GM12891 (cell line): ENCODE results near the gene AMFR.

ENCODE experiments used
- PAX5 ChIP-seq: IDR thresholded peaks from 2 replicates; pipeline ENCODE4 v1.6.1; 2011; ENCODE audit warnings: low read length, moderate library complexity, mild to moderate bottlenecking; ENCODE audit not compliant: insufficient read depth, severe bottlenecking
- POLR2A ChIP-seq: IDR thresholded peaks from 2 replicates; pipeline ENCODE4 v1.6.1; 2011; ENCODE audit warnings: low read depth, low read length, control low read depth
- POLR2AphosphoS5 ChIP-seq: IDR thresholded peaks from 2 replicates; pipeline ENCODE4 v1.6.1; 2011; ENCODE audit warnings: low read depth, low read length, control low read depth
- POU2F2 ChIP-seq: IDR thresholded peaks from 2 replicates; pipeline ENCODE4 v1.6.1; 2011; ENCODE audit warnings: low read depth, mild to moderate bottlenecking, control low read depth, low read length, moderate library complexity
- SPI1 ChIP-seq: IDR thresholded peaks from 2 replicates; pipeline ENCODE4 v1.6.1; 2011; ENCODE audit warnings: low read depth, low read length, control low read depth
- TAF1 ChIP-seq: IDR thresholded peaks from 2 replicates; pipeline ENCODE4 v1.6.1; 2011; ENCODE audit warnings: low read depth, low read length, control low read depth

GRCh38 chr16:56354746-56355145 is 70.6 kb downstream of the AMFR start:
- TF ChIP-seq SPI1 (no peak), POLR2A (no peak), TAF1 (no peak), POLR2AphosphoS5 (no peak), PAX5 (no peak), POU2F2 (no peak)
